ENCODE measurements around the gene BBIP1.

- TF ChIP-seq CTCF (IDR thresholded peaks at IDR 0.05) (no peak), POLR2A (IDR thresholded peaks at IDR 0.05) (no peak)
These were observed 8.5 kb upstream of the BBIP1 start for GRCh38 chr10:110927461-110927860.

Measured in adrenal gland (tissue), 5 donors.